Measurements from ENCODE around the gene MMUT. TPM values are rescaled to one million over a fixed set of nuclear protein-coding genes. Genes with fewer than 3 reads are reported as not detected.
"Not testable (repeated sequence)": the region's sequence is repeated elsewhere in the genome, so short reads cannot be mapped to it uniquely, and the experiment has no call there.

The MMUT gene
- 34.9 TPM for total RNA-seq
- long read RNA-seq, transcript MUT-201 (13 exons, 3,749 nt), result major isoform, 148 of 194 reads
- long read RNA-seq, partial matches to known transcripts, result 4 of 194 reads
- long read RNA-seq, other reads (novel, unspliced or antisense), result 42 of 194 reads

- ATAC-seq, result peak; percentile 100
- intact Hi-C loops (cut with micrococcal nuclease), result no loop called here
- DNase-seq, result peak; percentile 92
Observed at GRCh38 chr6:49462927-49463611, at the start of gene MMUT, which contains the start of gene CENPQ. TSS of gene MMUT (minus strand) at chr6:49463253. CDS start at chr6:49459466, 3,787 bp downstream. TSS of gene CENPQ (plus strand) at chr6:49463370. CDS start at chr6:49470177, 6,807 bp downstream.

GRCh38 chr6:49509342-49509741 lies 46.3 kb upstream of the MMUT start:
- intact Hi-C loops (cut with micrococcal nuclease), result no loop called here
- DNase-seq (no peak), ATAC-seq (no peak)

- intact Hi-C loops (cut with micrococcal nuclease), result no loop called here
- ATAC-seq (no peak), DNase-seq (no peak)
Observed at GRCh38 chr6:49506569-49507111, 43.6 kb upstream of the MMUT start.

- intact Hi-C loops (cut with micrococcal nuclease), result no loop called here
- ATAC-seq (no peak), DNase-seq (no peak)
Observed at GRCh38 chr6:49504666-49505065, 41.6 kb upstream of the MMUT start.

GRCh38 chr6:49499623-49500022 lies 36.6 kb upstream of the MMUT start, which contains the start of gene GLYATL3:
TSS of gene GLYATL3 (plus strand) at chr6:49499923. CDS start at chr6:49511991, 12,068 bp downstream.
- intact Hi-C loops (cut with micrococcal nuclease), result no loop called here
- ATAC-seq, result no peak

GRCh38 chr6:49499126-49499525 lies 36.1 kb upstream of the MMUT start:
- ATAC-seq (no peak), DNase-seq (no peak)
- intact Hi-C loops (cut with micrococcal nuclease), result no loop called here

More at GRCh38 chr6:49499623-49500022, 36.6 kb upstream of the MMUT start, which contains the start of gene GLYATL3:
- DNase-seq, result no peak

GRCh38 chr6:49497304-49497703 lies 34.3 kb upstream of the MMUT start:
- intact Hi-C loops (cut with micrococcal nuclease), result no loop called here
- ATAC-seq, result no peak
- DNase-seq, result no peak

GRCh38 chr6:49490633-49491032 lies 27.6 kb upstream of the MMUT start:
- intact Hi-C loops (cut with micrococcal nuclease), result no loop called here
- no peak for DNase-seq
- no peak for ATAC-seq

- intact Hi-C loops (cut with micrococcal nuclease); ATAC-seq: not testable (repeated sequence)
Observed at GRCh38 chr6:49483380-49483779, 20.3 kb upstream of the MMUT start.

GRCh38 chr6:49481846-49482245 lies 18.8 kb upstream of the MMUT start:
- DNase-seq; ATAC-seq; intact Hi-C loops (cut with micrococcal nuclease): not testable (repeated sequence)

More at GRCh38 chr6:49483380-49483779, 20.3 kb upstream of the MMUT start:
- DNase-seq, result not testable (repeated sequence)

- intact Hi-C loops (cut with micrococcal nuclease), result no loop called here
- no peak for ATAC-seq
- no peak for DNase-seq
Observed at GRCh38 chr6:49479308-49479970, 16.4 kb upstream of the MMUT start.

- intact Hi-C loops (cut with micrococcal nuclease); ATAC-seq; DNase-seq: not testable (repeated sequence)
Observed at GRCh38 chr6:49476564-49476963, 13.5 kb upstream of the MMUT start.

- no peak for ATAC-seq
- DNase-seq, result no peak
- intact Hi-C loops (cut with micrococcal nuclease), result no loop called here
Observed at GRCh38 chr6:49468042-49468441, 5.0 kb upstream of the MMUT start.

GRCh38 chr6:49464691-49465090 lies 1.6 kb upstream of the MMUT start:
- ATAC-seq, result no peak
- DNase-seq, result no peak
- intact Hi-C loops (cut with micrococcal nuclease), result no loop called here

- DNase-seq (no peak), ATAC-seq (no peak)
Observed at GRCh38 chr6:49463612-49463967, 537 bp upstream of the MMUT start.

GRCh38 chr6:49462599-49462926 lies 490 bp downstream of the MMUT start:
- DNase-seq, result no peak
- intact Hi-C loops (cut with micrococcal nuclease), result no loop called here

More at GRCh38 chr6:49463612-49463967, 537 bp upstream of the MMUT start:
- intact Hi-C loops (cut with micrococcal nuclease), result no loop called here

GRCh38 chr6:49462071-49462470 lies 982 bp downstream of the MMUT start:
- intact Hi-C loops (cut with micrococcal nuclease), result no loop called here
- DNase-seq (no peak), ATAC-seq (no peak)

More at GRCh38 chr6:49462599-49462926, 490 bp downstream of the MMUT start:
- peak; percentile 32 for ATAC-seq

GRCh38 chr6:49457771-49458170 lies 5.3 kb downstream of the MMUT start:
- DNase-seq (no peak), ATAC-seq (no peak)
- intact Hi-C loops (cut with micrococcal nuclease), result no loop called here

- DNase-seq (no peak), ATAC-seq (no peak)
- intact Hi-C loops (cut with micrococcal nuclease), result no loop called here
Observed at GRCh38 chr6:49454787-49455709, 8.0 kb downstream of the MMUT start.

Data from left ventricle myocardium superior (tissue), 1 donor.